Fibroblast of mammary gland (primary cell): ENCODE measurements around the gene RASD1.
"Not testable (repeated sequence)": the region's sequence is repeated elsewhere in the genome, so short reads cannot be mapped to it uniquely, and the experiment has no call there.

Experiments
- DNase-seq: peaks from one replicate; pipeline ENCODE4 v3.0.0-alpha.2; 2010; ENCODE audit warnings: low read depth
- H3K4me3 ChIP-seq: 2 replicates; pipeline ENCODE4 v1.5.1; 2011; ENCODE audit warnings: low read depth, mild to moderate bottlenecking, low read length, moderate library complexity; ENCODE audit not compliant: control insufficient read depth
- TF ChIP-seq, protein P1 (sequence below): conservative IDR thresholded peaks from 2 replicates; pipeline ENCODE4 v1.5.1; 2011; ENCODE audit warnings: low read depth, low read length, inconsistent platforms; ENCODE audit not compliant: control insufficient read depth, insufficient read depth

Gene RASD1

DNA sequence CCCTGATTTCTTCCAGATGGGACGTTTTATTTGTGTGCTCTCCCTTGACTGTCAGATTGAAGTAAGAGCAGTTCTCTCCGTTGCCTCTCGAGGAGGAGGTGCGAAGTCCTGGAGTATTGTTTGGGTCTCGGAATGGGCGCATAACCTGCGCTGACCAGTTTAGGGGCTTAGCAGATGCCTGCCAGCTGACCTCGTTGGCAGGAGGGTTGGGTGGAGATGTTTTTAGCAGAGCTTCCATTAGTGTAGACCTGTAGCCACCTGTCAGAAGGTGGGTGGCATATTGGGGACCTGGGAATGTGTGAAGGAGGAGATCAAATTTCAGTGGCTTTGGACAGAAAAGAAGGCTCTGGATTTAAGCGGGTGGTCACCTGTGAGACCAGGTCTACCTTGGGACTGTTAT, 3.6 kb downstream of the RASD1 start:
- no peak for DNase-seq
- no peak overlapping the region for H3K4me3 ChIP-seq
- TF ChIP-seq, protein P1, sequence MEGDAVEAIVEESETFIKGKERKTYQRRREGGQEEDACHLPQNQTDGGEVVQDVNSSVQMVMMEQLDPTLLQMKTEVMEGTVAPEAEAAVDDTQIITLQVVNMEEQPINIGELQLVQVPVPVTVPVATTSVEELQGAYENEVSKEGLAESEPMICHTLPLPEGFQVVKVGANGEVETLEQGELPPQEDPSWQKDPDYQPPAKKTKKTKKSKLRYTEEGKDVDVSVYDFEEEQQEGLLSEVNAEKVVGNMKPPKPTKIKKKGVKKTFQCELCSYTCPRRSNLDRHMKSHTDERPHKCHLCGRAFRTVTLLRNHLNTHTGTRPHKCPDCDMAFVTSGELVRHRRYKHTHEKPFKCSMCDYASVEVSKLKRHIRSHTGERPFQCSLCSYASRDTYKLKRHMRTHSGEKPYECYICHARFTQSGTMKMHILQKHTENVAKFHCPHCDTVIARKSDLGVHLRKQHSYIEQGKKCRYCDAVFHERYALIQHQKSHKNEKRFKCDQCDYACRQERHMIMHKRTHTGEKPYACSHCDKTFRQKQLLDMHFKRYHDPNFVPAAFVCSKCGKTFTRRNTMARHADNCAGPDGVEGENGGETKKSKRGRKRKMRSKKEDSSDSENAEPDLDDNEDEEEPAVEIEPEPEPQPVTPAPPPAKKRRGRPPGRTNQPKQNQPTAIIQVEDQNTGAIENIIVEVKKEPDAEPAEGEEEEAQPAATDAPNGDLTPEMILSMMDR: no peak

DNA sequence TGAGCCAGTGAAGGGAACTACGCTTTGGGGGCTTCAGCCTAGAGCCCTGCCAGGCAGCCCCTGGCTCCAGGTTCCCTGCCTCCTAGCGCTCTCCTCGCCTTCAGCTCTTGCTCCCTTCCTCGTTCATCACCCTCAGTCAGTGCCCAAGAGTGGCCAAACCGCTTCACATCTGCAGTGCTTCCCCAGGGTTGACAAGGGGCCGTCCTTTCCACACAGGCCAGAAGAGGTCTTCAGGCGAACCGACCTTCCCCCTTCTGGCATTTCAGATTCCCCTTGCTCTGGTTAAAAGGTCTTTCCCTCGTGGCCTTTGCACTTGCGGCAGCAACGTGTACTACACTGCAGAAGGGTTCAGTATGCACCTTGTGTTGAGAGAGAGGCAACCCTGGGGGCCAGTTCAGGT, 4.1 kb downstream of the RASD1 start:
- TF ChIP-seq, protein P1: no peak
- H3K4me3 ChIP-seq: no peak overlapping the region
- no peak for DNase-seq

DNA sequence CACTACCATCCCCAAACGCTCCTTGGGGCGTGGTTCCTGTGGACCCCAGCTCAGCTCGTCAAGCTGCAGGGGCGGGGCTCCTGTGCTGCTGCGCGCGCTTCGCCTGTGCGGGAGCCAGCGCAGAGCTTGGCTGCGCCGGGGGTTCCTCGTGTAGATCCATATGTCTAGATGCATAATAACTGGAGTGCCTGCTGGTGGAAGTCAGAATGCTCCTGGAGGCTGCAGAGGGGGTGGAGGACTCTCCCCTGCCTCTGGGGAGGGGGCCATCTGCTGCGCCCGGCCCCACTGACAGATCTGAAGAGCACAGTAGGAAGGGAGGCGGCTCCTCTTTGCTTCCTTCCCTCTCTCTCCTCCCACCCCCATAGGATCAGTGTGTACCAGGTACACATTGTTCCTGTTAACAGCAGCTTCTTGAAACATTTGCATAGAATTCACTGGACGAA, 4.6 kb downstream of the RASD1 start:
- DNase-seq: no peak
- H3K4me3 ChIP-seq: no peak overlapping the region
- TF ChIP-seq, protein P1: no peak

DNA sequence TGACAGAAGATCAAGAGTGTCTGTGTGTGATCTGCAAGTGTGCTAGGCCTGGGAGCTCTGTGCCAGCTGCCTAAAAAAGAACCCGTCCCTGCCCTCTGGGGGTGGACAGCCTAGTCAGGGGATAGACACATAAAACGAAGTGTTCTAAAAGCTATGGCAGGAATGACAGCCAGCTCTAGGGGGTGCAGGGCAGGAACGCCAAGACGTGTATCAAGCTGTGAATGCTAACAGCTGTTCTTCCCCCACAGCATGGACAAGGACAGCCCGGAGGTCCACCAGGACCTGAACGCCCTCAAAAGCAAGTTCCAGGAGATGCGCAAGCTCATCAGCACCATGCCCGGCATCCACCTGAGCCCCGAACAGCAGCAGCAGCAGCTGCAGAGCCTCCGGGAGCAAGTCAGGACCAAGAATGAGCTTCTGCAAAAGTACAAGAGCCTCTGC, 5.1 kb downstream of the RASD1 start:
- DNase-seq: no peak
- no peak overlapping the region for H3K4me3 ChIP-seq

DNA sequence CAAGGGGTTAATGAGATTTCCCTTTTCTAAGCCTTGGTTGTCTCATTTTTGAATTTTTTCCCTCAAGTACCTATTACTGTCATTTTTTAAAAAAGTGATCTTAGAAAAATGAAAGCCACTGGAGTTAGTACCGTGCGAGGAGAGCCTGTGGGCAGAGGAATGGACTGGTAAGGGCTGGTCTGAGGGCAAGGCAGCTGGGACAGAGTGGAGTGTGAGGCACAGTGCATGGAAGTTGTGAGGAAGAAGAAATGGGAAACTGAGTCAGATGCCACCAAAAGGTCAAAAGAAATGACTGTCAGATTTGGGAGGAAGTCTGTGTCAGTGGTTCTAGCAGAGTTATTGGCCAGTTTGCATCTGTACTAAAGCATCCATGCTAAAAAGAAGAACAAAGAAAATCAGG, 8.2 kb downstream of the RASD1 start:
- H3K4me3 ChIP-seq: no peak overlapping the region
- DNase-seq: no peak
- TF ChIP-seq, protein P1: no peak

More for the DNA sequence above, 5.1 kb downstream of the RASD1 start:
- TF ChIP-seq, protein P1: no peak

DNA sequence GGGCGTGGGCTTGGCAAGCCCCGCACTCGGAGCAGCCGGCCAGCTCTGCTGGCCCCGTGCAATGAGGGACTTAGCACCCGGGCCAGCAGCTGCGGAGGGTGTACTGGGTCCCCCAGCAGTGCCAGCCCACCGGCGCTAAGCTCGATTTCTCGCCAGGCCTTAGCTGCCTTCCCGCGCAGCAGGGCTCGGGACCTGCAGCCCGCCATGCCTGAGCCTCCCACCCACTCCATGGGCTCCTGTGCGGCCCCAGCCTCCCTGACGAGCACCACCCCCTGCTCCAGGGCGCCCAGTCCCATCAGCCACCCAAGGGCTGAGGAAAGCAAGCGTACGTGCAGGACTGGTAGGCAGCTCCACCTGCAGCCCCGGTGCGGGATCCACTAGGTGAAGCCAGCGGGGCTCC, 9.8 kb downstream of the RASD1 start:
- H3K4me3 ChIP-seq: not testable (repeated sequence)

DNA sequence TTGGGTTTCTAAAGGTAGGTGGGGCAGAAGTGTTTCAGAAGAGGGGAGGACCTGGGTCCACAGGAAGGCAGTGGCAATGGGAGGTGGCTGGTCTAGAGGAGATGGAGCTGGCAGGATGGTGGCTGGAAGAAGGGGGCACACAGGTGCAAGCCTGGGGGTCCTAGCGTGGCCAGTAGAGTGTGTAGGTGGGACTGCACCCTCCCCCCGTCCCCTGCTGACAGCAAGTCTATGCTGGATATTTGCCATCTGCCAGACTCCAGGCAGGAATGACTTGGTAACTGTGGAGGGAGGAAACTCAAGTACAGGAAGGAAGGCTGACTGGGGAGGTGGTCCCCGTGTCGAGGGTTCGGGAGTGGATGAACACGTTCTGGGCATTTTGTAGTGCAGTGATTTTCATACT, 10.8 kb downstream of the RASD1 start:
- H3K4me3 ChIP-seq: no peak overlapping the region
- TF ChIP-seq, protein P1: no peak
- DNase-seq: no peak

More for the DNA sequence above, 9.8 kb downstream of the RASD1 start:
- not testable (repeated sequence) for DNase-seq
